LNCaP clone FGC (cell line): ENCODE results near the gene MRPS33.
"Not testable (repeated sequence)": the region's sequence is repeated elsewhere in the genome, so short reads cannot be mapped to it uniquely, and the experiment has no call there.

ENCODE experiments used
- DNase-seq: peaks from one replicate; pipeline ENCODE4 v3.0.0-alpha.2; 2011; ENCODE audit warnings: low read depth
- H3K4me3 ChIP-seq: 2 replicates; pipeline ENCODE4 v1.5.1; 2011; ENCODE audit warnings: mild to moderate bottlenecking, low read depth, low read length, control low read depth
- TF ChIP-seq, protein P1 (sequence below): IDR thresholded peaks from 2 replicates; pipeline ENCODE4 v1.5.1; 2012; ENCODE audit warnings: mild to moderate bottlenecking; ENCODE audit not compliant: control insufficient read depth, insufficient read depth; ENCODE audit errors: extremely low read depth

The MRPS33 gene

DNA sequence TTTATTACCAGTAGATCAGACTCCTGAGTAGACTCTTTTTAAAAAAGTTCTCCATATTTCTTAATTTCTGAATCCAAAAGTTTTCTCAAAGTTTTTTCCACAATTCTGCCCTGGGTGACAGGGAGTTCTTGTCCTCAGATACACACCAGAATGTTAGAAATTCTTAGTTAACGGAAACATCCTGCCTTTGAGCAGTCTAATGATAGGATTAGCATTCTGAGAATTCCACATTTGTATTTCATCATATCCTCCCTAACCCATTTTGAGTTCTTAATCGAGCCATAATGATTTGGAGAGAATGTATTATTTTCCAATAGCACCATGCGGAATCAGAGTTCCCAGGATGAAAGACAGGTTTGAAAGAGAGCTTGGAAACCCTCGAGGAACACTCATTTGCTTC, 28.9 kb upstream of the MRPS33 start:
- DNase-seq: no peak
- TF ChIP-seq, protein P1, sequence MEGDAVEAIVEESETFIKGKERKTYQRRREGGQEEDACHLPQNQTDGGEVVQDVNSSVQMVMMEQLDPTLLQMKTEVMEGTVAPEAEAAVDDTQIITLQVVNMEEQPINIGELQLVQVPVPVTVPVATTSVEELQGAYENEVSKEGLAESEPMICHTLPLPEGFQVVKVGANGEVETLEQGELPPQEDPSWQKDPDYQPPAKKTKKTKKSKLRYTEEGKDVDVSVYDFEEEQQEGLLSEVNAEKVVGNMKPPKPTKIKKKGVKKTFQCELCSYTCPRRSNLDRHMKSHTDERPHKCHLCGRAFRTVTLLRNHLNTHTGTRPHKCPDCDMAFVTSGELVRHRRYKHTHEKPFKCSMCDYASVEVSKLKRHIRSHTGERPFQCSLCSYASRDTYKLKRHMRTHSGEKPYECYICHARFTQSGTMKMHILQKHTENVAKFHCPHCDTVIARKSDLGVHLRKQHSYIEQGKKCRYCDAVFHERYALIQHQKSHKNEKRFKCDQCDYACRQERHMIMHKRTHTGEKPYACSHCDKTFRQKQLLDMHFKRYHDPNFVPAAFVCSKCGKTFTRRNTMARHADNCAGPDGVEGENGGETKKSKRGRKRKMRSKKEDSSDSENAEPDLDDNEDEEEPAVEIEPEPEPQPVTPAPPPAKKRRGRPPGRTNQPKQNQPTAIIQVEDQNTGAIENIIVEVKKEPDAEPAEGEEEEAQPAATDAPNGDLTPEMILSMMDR: no peak
- no peak overlapping the region for H3K4me3 ChIP-seq

DNA sequence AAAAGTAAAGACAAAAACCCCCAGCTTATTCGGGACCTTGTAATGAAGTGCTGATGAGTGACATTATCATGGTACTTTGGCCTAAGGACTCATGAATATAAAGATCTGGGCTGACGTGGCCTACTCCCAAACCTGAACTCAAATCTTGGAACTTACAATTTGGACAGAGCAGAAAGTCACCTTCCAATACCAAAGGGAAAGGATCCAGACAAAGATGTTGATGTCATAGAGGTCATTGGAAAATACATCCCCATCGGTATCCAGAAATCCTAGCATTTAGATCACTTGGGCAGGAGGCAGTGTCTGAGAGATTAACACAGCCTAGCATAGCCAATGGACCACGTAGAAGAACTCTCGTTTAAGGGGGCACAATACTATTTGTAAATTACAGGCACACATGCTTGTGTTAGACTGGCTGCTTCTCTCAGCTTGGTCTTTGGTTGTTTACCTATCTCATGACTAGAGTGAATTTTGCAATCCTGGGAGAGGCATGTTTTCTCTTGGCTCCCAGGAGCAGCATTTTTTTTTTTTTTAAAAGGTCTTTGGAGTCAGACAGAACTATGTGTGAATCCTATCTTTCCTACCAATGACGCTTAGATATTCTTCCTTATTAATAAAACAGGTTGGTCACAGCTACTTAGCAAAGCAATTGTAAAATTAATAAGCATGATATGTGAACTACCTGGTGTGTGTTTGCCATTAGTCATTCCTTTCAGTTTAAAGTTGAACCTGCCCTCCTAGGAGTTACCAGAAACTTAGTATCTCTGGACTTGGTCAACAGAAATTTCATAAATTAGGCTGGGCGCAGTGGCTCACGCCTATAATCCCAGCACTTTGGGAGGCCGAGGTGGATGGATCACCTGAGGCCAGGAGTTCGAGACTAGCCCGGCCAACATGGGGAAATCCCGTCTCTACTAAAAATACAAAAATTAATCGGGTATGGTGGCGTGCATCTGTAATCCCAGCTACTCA, 27.8 kb upstream of the MRPS33 start:
- H3K4me3 ChIP-seq: no peak overlapping the region
- TF ChIP-seq, protein P1: no peak
- DNase-seq: peak; percentile 17

DNA sequence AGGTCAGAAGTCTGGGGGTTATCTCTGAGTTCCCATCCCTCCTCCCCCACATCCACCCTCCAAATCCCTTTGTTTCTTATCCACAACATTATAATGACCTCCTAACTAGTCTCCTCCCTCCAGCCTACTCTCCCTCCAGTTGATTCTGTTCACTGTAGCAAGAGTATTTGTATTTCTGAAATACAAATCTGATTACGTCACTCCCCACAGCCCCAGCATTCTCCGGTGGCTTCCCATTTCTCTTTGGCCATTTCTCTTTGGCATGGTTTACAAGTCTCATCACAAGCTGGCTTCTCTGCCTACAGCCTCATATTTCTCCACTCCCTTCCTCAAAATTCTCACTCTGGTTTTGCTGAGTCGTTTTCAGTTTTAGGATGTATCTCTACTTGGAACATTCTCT, 24.6 kb upstream of the MRPS33 start:
- no peak overlapping the region for H3K4me3 ChIP-seq
- TF ChIP-seq, protein P1: no peak
- DNase-seq: no peak

DNA sequence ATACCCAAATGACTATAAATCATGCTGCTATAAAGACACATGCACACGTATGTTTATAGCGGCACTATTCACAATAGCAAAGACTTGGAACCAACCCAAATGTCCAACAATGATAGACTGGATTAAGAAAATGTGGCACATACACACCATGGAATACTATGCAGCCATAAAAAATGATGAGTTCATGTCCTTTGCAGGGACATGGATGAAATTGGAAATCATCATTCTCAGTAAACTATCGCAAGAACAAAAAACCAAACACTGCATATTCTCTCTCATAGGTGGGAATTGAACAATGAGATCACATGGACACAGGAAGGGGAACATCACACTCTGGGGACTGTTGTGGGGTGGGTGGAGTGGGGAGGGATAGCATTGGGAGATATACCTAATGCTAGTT, 23.3 kb upstream of the MRPS33 start:
- H3K4me3 ChIP-seq, DNase-seq: not testable (repeated sequence)

DNA sequence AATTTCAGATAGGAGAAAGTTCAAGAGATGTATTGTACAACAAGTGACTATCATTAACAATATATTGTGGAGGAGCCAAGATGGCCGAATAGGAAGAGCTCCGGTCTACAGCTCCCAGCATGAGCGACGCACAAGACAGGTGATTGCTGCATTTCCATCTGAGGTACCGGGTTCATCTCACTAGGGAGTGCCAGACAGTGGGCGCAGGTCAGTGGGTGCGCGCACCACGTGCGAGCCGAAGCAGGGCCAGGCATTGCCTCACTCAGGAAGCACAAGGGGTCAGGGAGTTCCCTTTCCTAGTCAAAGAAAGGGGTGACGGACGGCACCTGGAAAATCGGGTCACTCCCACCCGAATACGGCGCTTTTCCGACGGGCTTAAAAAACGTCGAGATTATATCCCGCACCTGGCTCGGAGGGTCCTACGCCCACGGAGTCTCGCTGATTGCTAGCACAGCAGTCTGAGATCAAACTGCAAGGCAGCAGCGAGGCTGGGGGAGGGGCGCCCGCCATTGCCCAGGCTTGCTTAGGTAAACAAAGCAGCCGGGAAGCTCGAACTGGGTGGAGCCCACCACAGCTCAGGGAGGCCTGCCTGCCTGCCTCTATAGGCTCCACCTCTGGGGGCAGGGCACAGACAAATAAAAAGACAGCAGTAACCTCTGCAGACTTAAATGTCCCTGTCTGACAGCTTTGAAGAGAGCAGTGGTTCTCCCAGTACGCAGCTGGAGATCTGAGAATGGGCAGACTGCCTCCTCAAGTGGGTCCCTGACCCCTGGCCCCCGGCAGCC, 18.0 kb upstream of the MRPS33 start:
- not testable (repeated sequence) for DNase-seq, H3K4me3 ChIP-seq

DNA sequence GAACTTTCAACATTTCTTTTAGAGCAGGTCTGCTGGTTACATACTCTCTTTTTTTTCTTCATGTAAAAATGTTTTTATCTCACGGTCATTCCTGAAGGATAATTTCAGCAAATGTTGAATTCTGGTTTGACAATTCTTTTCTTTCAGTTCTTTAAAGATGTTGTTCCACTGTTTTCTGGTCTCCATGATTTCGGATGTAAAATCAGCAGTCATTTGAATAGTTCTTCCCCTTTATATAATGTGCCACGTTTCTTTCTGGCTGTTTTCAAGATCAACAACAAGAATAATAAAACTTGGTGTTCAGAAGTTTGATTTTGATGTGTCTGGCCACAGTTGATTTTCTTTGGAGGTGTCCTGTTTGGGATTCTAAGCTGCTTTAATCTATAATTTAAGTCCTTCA, 14.0 kb upstream of the MRPS33 start:
- TF ChIP-seq, protein P1: no peak
- H3K4me3 ChIP-seq: no peak overlapping the region
- DNase-seq: no peak

DNA sequence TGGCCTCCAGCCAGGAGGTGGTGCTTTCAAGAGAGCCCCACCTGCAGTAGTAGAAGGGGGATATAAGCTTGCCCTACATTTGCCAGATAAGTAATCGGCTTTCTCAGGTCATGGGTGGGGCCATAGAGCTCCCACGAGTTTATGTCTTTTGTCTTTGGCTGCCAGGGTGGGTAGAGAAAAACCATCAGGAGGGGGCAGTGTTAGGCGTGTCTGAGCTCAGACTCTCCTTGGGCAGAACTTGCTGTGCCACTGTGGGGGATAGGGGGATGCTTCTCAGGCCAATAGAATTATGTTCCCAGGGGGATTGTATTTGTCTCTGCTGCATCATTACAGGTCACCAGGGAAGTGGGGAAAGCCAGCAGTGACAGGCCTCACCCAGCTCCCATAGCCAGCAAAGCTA, 12.3 kb upstream of the MRPS33 start:
- TF ChIP-seq, protein P1: no peak
- DNase-seq: no peak
- H3K4me3 ChIP-seq: no peak overlapping the region
